Lower lobe of right lung (tissue), 2 donors: ENCODE results near the gene ZNF511. TPM values are rescaled to one million over a fixed set of nuclear protein-coding genes. Genes with fewer than 3 reads are reported as not detected.

Experiments
- ATAC-seq, 2 donors: fragments of 200-7000 bp; cut with Tn5 transposase; one replicate each; pipeline ENCODE4 v1.9.1; 2020 to 2022; ENCODE audit warnings: mild to moderate bottlenecking in 2 of 2, moderate library complexity in 2 of 2
- DNase-seq: peaks from one replicate; pipeline ENCODE4 v3.0.0-alpha.2; 2020
- H3K27ac ChIP-seq: fragments of 200-600 bp; one replicate; pipeline ENCODE4 v1.8.0; 2022
- H3K27me3 ChIP-seq: fragments of 200-600 bp; one replicate; pipeline ENCODE4 v1.8.0; 2022; ENCODE audit warnings: low read depth
- H3K36me3 ChIP-seq: fragments of 200-600 bp; one replicate; pipeline ENCODE4 v1.8.0; 2022; ENCODE audit warnings: mild to moderate bottlenecking
- H3K4me1 ChIP-seq: fragments of 200-600 bp; one replicate; pipeline ENCODE4 v1.8.0; 2022
- H3K4me3 ChIP-seq: fragments of 200-600 bp; one replicate; pipeline ENCODE4 v1.8.0; 2022; ENCODE audit warnings: mild to moderate bottlenecking
- H3K9me3 ChIP-seq: fragments of 200-600 bp; one replicate; pipeline ENCODE4 v1.8.0; 2022
- intact Hi-C: fragments of 100-400 bp; cut with DNase I; formaldehyde crosslinking; loops from one replicate; pipeline ENCODE4 v1.11.0; 2022
- total RNA-seq: library from RNA; stranded (reverse); fragmentation: NEBNext Ultra II Directional; extraction: Animal tissue kit (Norgen Biotek cat#: 25700); gene quantifications from one replicate; pipeline ENCODE4 v1.2.1, GENCODE V29; 2021
- TF ChIP-seq, protein P1 (sequence below): fragments of 200-600 bp; IDR thresholded peaks from one replicate; pipeline ENCODE4 v1.8.0; 2022; ENCODE audit warnings: antibody characterized with exemption, mild to moderate bottlenecking
- donor health status: DM: no; HTN: yes; CAD: no; lungs with severe emphysema.

ZNF511 gene
- total RNA-seq, 1 donor from 2014 or later: 44.8 TPM

DNA sequence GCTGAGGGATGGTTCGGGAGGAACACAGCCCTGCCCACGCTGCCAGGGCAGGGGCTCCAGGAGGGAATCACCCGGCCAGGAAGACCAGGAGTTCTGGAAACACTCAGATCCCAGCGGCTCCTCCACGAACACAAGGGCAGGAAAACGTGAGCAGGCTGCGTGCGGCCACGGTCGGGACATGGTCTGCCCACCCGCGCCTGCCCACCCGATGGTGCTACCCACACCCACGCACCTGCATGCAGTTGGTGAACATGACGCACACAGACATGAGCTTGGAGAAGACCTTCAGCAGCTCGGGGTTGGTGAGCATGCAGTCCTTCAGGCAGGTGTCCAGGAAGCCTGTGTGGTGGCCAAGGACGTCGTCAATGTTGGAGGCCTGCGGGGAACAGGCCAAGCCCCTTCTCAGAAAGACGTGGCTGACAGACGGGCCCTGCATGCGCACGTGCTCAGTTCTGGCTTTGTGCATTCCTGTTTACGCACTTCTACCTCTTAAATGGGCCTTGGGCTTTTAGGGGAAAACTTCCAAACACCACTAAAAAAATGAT lies 25.8 kb upstream of the ZNF511 start:
- DNase-seq (no peak), ATAC-seq (no peak)
- TF ChIP-seq, protein P1, sequence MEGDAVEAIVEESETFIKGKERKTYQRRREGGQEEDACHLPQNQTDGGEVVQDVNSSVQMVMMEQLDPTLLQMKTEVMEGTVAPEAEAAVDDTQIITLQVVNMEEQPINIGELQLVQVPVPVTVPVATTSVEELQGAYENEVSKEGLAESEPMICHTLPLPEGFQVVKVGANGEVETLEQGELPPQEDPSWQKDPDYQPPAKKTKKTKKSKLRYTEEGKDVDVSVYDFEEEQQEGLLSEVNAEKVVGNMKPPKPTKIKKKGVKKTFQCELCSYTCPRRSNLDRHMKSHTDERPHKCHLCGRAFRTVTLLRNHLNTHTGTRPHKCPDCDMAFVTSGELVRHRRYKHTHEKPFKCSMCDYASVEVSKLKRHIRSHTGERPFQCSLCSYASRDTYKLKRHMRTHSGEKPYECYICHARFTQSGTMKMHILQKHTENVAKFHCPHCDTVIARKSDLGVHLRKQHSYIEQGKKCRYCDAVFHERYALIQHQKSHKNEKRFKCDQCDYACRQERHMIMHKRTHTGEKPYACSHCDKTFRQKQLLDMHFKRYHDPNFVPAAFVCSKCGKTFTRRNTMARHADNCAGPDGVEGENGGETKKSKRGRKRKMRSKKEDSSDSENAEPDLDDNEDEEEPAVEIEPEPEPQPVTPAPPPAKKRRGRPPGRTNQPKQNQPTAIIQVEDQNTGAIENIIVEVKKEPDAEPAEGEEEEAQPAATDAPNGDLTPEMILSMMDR: no peak
- peaks cover 12% of the 10 kb centered on the region for H3K4me1 ChIP-seq
- peaks cover 83% of the 10 kb centered on the region for H3K36me3 ChIP-seq
- no peaks in the 10 kb centered on the region for H3K9me3 ChIP-seq
- intact Hi-C loops: no loop called here
- H3K27me3 ChIP-seq: no peaks in the 10 kb centered on the region
- no peak overlapping the region for H3K4me3 ChIP-seq
- no peak overlapping the region for H3K27ac ChIP-seq

DNA sequence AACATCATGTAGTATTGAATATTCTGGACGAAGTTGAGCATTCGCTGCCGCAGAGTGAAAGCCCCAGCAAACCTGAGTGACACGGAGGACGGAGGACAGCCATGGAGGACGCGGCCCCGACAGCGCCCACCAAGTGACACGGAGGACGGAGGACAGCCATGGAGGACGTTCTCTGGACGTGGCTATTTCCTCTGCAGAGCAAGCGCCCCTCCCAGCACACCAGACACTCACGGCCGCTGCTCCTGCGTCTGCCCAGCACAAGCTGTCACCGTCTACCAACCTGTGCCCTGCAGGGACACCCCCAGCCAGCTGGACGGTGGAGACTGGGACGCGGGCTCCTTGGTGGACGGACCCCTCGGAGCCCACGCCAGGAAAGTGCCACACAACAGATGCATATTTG lies 24.8 kb upstream of the ZNF511 start:
- peaks cover 92% of the 10 kb centered on the region for H3K36me3 ChIP-seq
- H3K27me3 ChIP-seq: no peaks in the 10 kb centered on the region
- no peak overlapping the region for H3K27ac ChIP-seq
- no peak for DNase-seq
- TF ChIP-seq, protein P1: no peak
- no peaks in the 10 kb centered on the region for H3K9me3 ChIP-seq
- H3K4me3 ChIP-seq: no peak overlapping the region
- ATAC-seq: no peak
- intact Hi-C loops: no loop called here
- H3K4me1 ChIP-seq: peaks cover 2% of the 10 kb centered on the region

DNA sequence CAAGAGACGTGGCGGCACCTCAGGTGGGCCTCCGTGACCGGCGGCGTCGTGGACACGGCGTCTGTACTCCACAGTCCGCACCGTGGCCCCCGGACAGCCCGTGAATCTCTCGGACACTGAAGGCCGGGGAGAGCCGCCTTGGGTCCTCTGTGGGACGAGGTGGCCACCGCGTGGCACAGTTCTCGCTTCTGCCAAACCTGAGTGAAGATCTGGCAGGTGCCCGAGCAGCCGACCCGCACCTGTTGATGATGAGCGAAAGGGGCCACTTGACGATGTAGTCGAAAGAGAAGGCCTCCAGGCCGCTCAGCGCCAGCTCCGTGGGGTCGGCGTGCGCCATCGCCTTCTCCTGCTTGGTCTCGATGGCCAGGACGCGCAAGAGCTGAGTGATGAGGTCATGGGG lies 23.5 kb upstream of the ZNF511 start:
- DNase-seq: no peak
- TF ChIP-seq, protein P1: no peak
- intact Hi-C loops: no loop called here
- Histone ChIP-seq H3K27me3 (no peaks in the 10 kb centered on the region), H3K9me3 (no peaks in the 10 kb centered on the region), H3K36me3 (peaks cover 92% of the 10 kb centered on the region), H3K4me1 (no peaks in the 10 kb centered on the region), H3K27ac (no peak overlapping the region), H3K4me3 (no peak overlapping the region)
- ATAC-seq: no peak

DNA sequence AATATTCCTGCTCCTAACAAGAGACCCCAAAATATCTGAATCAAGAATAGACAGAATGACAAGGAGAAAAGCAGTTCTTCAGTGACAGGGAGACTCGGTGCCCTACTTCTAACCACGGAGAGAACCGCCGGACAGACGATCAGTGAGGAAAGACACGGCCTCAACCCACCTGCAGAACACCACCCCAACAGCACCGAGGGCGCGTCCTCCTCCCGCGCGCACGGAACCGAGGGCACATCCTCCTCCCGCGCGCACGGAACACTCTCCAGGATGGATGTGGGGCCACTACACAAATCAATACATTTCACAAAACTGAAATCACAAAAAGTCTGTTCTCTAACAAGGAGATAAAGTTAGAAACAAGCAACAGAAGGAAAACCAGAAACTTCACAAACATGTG lies 22.3 kb upstream of the ZNF511 start:
- Histone ChIP-seq H3K27me3 (no peaks in the 10 kb centered on the region), H3K4me1 (no peaks in the 10 kb centered on the region), H3K27ac (no peak overlapping the region), H3K4me3 (no peak overlapping the region), H3K9me3 (no peaks in the 10 kb centered on the region), H3K36me3 (peaks cover 93% of the 10 kb centered on the region)
- intact Hi-C loops: no loop called here
- TF ChIP-seq, protein P1: no peak
- no peak for ATAC-seq
- no peak for DNase-seq

DNA sequence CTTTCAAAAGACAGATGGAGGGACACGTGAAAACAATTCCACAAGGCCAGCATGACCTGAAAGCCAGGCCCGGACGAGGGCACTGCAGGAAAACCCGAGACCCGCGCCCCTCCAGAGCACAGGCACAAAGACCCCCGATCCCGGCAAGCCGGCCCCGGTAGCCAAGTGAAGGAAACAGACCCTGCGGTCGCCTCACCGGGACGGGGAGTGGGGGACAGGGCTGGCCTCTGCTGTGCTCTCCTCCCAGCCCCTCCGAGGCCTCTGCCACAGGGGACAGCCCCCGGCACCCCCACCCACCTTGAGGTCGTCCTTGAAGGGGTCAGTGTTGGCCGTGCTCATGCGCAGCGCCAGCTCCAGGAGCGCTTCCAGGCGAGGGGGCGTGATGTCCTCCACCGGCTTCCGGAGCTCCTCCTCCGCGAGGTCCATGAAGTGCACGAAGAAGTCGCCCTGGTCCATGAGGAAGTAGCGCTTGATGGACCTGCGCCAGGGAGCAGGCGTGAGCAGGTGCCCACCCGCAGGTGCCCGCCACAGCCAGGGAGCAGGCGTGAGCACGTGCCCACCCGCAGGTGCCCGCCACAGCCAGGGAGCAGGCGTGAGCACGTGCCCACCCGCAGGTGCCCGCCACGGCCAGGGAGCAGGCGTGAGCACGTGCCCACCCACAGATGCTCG lies 20.7 kb upstream of the ZNF511 start:
- ATAC-seq (peak in 1 of 2 donors; percentile 29), DNase-seq (no peak)
- Histone ChIP-seq H3K27me3 (no peaks in the 10 kb centered on the region), H3K36me3 (peaks cover 84% of the 10 kb centered on the region), H3K4me1 (peaks cover 5% of the 10 kb centered on the region), H3K9me3 (no peaks in the 10 kb centered on the region), H3K4me3 (no peak overlapping the region), H3K27ac (no peak overlapping the region)
- TF ChIP-seq, protein P1: no peak
- intact Hi-C loops: no loop called here
